GM19395 (cell line): ENCODE measurements around the gene RHBDL1.

Source experiments
- ATAC-seq: cut with Tn5 transposase; IDR thresholded peaks from one replicate; pipeline ENCODE4 v1.9.1; 2021; ENCODE audit warnings: mild to moderate bottlenecking, moderate library complexity; ENCODE audit not compliant: unreplicated experiment

Gene RHBDL1

DNA sequence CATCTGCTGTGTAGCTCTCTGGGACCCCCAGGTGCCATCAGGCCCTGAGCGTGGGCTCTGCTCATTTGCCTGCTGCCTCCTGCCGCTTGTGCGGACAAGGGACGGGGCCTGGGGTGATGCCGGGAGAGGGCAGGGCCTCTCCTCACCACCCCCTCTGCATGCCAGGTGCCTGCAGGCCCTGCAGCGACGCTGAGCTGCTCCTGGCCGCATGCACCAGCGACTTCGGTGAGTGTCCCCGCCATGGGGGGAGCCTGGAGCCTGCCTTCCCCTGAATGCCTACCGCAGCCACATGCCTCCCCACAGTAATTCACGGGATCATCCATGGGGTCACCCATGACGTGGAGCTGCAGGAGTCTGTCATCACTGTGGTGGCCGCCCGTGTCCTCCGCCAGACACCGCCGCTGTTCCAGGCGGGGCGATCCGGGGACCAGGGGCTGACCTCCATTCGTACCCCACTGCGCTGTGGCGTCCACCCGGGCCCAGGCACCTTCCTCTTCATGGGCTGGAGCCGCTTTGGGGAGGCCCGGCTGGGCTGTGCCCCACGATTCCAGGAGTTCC lies 41.4 kb downstream of the RHBDL1 start:
- ATAC-seq: no peak

DNA sequence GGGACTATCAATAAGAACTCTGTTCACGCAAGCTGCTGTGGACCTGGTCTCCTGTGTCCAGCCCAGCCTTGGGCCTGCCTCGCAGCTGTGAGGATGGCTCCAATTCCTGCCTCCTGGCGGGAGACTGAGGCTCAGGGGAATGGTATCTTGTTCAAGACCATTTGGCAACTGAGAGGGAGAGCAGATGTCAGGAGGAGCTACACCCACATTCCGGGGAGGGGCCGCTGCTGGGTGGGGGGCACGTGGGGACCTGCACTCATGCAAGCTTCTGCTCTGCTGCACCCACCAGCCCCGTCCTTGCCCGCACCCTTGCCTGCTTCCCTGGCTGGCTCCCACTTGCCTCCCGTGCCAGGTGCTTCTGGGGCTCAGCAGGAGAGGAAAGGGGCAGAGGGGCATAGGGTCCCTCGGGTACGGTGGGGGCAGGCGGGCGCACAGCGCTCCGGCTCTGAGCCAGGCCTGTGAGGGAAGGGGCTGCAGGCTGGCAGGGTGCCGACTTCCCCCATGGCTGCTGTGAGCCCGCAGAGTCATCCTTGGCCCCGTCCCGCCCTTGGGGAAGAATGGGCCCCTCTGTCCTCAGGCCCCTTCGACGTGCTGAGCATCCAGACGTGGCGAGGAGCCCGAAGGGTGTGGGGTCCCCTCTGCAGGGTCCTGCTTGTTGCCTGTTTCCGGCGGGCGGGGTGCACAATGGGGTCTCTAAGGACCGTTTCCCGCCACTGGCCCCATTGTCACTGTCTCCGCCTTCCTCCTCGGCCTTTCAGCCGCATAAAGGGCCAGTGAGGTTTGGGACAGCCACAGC lies 42.2 kb downstream of the RHBDL1 start:
- no peak for ATAC-seq

DNA sequence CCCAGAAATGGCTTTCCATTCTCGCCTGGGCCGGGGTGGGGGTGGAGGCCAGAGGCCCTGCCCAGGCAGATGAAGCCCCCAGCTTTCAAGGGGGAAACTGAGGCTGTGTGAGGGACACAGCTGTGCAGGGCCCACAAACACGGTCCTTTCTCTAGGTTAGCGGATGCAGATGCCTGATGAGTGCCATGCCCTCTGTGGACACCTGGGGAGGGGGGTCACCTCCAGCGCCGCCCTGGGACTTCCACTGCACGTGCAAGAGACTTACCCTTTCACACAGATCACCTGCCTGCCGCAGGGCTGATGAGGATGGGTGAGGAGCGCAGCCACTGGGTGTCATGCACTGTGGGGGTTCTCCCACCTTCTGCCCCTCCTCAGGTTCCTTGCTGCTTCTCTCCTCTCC lies 42.9 kb downstream of the RHBDL1 start:
- ATAC-seq: no peak

DNA sequence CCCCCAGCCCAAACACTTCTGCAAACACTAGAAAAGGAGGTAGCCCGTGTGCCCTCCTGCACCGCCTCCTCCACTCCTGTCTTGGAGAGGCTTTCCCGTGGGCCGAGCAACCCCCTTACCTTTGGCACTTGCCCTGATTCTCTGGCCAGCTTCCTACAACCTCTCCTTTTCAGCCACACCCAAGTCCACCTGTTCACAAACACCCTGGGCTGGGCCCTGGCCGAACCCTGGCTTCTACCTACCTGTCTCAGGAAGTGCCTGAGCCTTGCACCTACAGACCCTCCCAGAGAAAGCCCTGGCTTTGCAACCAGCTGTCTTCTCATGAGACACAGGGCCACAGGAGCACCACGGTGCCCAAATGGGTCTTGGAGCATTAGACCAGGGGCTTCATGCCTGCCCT lies 43.5 kb downstream of the RHBDL1 start:
- ATAC-seq: no peak

DNA sequence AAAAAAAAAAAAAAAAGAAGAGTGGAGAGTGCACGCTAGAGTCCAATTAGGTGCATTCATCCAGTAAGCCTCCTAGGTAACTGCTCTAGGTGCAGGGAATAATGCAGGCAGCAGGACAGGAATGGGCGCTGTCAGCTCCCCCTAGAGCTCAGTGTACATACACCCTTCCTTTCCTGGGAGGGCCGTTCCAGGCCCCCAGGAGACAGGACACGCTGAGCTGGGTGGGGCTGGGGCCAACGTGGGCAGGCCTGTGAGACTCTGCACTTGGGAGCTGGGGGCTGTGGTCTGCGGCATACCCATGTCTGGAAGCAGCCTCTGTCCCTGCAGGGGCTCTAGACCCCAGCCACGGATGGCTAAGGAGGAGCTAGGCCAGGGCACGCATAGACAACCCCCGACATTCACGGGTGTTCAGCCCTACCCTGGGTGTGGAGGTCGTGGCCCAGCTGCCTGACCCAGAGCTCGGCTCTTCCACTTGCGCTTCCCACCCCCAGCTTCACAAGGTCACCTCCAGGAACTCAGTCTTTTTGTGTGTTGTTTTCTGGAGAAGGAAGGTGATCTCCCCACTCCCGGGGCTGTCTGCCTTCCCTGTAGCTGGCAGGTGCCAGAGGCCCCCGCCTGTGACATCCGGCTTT lies 44.5 kb downstream of the RHBDL1 start:
- peak; percentile 4 for ATAC-seq

DNA sequence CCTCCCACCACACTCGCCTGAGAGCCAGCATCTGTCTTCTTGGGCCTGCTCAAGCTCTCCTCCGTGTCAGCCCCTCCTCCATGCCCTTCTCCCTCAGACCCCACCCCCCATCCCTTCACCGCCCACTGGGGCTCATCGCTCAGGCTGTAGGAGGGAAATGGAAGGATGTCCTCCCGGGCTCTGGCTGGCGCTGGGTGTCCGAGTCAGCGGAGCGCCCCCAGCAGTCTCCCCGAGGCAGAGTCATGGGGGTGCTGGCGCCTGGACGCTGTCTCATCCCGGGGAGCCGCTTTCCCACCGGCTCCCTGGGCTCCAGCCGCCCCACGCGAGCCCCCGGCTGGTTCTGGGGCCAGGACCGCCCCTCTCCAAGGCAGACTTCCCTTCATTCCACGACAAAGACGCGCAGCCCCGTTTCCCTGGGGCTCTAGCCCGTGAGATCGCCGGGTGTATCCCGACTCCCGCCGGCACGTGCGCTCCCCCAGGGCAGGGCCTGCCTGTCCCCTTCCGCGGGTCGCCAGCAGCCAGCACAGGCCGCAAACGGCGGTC lies 45.0 kb downstream of the RHBDL1 start:
- peak; percentile 24 for ATAC-seq

DNA sequence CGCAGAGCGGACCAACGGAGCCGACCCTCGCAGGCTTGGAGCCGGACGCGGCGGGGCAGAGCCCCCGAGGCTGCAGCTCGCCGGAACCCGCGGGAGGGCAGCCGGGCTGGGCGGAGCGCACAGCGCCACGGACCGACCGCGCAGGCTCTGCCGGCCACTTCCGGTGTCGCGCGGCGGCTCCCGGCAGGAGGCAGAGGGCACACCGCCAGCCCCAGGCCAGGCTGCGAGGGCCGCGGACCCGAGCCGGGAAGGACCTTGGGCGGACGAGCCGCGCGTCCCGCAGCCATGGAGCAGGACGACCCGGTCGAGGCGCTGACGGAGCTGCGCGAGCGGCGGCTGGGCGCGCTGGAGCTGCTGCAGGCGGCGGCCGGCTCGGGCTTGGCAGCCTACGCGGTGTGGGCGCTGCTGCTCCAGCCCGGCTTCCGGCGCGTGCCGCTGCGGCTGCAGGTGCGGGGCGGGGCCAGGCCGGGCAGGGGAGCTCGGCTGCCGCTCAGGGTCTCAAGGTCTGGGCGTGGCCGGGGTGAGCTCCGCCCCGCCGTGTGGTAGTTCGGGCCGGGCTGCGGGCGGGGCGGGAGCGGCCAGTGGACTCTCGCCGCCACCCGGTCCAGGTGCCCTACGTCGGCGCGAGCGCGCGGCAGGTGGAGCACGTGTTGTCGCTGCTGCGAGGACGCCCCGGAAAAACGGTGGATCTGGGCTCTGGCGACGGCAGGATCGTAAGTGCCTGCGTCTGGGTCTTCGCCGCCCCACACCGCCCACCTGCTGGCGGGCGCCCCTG lies 45.7 kb downstream of the RHBDL1 start, which contains the start of gene ANTKMT:
ANTKMT (plus strand) TSS at position 157 of the 775 bp plus-strand sequence; CDS start at position 286, 129 bp downstream.
- peak; percentile 67 for ATAC-seq

- ATAC-seq: no peak
Measured at GRCh38 chr16:721765-722540, 46.5 kb downstream of the RHBDL1 start.

DNA sequence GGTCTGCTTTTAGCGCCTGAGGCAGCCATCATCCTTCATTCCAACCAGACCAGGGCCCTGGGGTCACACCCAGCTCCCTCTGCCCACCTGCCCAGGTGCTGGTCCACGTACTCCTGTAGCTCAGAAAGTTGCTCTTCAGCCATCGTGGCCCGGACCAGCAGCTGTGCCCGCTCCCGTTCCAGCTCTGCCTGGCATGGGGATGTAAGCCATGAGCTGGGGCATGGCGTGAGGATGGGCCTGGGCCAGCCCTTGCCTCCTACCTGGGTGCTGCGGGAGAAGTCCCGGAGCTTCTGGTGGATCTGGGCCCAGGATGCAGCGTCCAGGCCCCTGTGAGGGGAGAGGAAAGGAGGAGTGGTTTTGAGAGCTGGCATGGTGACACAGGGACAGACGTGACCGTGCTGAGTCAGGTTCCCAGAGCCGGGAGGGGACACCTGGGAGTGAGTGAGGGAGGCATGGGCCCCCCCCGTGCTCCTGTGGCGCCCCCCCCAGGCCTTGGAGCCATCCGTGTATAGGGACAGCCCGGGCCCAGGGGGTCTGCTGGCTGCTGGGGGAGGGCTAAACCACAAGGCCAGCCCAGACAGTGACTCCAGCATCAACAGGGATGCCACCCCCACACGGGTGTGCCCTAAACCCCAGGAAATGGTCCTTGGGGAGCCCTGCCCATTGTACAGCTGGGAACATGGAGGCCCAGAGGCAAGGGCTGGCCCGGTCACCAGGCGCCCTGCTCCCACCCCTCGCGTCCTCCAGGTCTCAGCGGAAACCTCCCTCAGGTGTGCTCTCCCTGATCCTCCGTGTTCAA lies 47.6 kb downstream of the RHBDL1 start:
- no peak for ATAC-seq

- ATAC-seq: no peak
Measured at GRCh38 chr16:723695-724094, 48.2 kb downstream of the RHBDL1 start.

DNA sequence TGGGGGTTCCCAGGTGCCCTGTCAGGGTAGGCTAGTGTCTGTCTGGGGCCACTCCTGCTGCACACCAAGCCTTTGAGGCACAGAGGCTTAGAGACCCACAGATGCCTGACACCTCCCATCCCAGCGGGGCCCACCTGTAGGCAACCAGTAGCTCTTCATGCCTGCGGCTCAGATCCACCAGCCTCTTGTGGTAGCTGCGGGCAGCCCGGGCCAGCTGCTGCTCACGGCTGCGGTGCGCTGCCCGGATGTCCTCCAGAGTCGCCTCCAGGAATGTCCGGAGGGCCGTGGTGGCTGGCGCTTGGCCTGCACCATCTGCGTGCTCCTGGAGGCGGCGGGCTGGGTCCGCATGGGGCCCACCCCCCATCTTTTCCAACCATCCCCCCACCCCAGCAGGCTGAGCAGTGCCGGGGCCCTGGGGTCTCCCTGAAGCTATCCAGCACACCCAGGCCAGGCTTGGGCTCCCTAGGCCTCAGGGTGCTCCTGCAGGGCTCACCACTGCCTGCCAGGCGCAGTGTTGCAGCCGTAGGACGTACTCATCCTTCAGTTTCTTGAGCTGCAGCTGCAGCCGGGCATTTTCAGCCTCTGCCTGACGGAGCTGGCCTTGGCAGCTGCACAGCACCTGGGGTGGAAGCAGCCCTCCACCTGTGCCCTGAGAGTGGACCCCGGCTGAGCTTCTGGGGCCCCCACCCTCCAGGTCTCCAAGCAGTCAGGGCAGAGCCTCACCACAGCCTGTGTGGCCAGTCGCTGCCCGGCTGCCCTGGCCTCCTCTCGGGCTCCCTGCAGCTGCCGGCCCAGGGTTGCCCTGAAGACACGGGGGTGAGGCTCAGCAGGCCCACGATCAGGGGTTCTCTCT lies 48.9 kb downstream of the RHBDL1 start:
- no peak for ATAC-seq

- ATAC-seq: no peak
Measured at GRCh38 chr16:725041-725376, 49.5 kb downstream of the RHBDL1 start.

- no peak for ATAC-seq
Measured at GRCh38 chr16:725463-726187, 50.2 kb downstream of the RHBDL1 start.

- no peak for ATAC-seq
Measured at GRCh38 chr16:726188-726437, 50.6 kb downstream of the RHBDL1 start.

DNA sequence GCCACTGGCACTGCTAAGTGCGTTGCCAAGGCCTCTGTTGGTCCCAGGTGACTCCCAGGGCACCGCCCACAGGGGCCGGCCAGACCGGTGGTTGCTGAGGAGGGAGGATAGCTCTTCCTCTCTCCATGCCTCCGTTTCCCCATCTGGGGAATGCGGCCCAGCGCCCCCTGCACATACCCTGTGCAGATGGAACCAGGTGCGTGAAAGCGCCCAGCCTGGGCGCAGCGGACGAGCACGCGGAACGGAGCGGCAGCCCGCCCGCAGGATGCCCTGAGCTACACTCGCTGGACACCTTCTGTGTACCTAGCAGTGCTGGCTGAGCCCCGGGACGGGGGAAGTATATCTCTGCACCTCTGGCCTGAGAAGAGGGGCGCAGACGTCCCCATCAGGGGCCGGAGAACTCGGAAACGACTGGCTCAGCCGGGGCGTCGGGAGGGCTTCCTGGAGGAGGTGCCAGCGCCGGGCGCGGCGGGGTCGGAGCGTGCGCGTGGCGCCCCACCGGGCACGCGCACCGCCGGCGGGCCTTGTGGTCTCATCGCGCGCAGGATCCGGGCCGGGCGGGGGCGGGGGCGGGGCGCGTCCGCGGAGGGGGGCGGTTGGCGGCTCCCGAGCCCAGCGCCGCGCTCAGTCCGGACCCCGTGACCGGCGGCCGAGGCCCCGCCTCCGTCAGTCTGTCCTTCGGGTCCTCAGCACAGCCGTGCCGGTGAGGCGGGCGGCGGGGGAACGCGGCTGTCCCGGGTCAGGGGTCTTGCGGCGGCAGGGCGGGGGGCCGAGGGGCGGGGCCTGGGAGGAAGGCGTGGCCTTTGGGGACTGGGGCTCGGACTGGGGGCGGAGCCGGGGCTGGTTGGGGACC lies 51.2 kb downstream of the RHBDL1 start, which contains the start of the genes CCDC78 and HAGHL:
CCDC78 (minus strand) TSS at position 6 of the 853 bp plus-strand sequence. CDS start 76 bp downstream, outside the sequence.
HAGHL (plus strand) TSS at position 669 of the 853 bp plus-strand sequence. CDS start 404 bp downstream, outside the sequence.
- no peak for ATAC-seq

- no peak for ATAC-seq
Measured at GRCh38 chr16:727291-727977, 52.0 kb downstream of the RHBDL1 start.
